Activated naive CD8-positive, alpha-beta T cell treated with anti-CD3 and anti-CD28 coated beads, Interleukin-2, amount 10 ng/mL, durations not matched to agents 7 days and 5 days (primary cell): ENCODE data around the gene FAM193B. TPM values are rescaled to one million over a fixed set of nuclear protein-coding genes. Genes with fewer than 3 reads are reported as not detected.
"Not testable (repeated sequence)": the region's sequence is repeated elsewhere in the genome, so short reads cannot be mapped to it uniquely, and the experiment has no call there.

Source experiments
- ATAC-seq: fragments of 150-1000 bp; cut with Tn5 transposase; one replicate; pipeline ENCODE4 v1.10.0; 2021; ENCODE audit warnings: low read depth, moderate library complexity
- POLR2A ChIA-PET: fragments of 350-600 bp; sonication (Branson Sonifier 250); formaldehyde crosslinking; loops from one replicate; lab custom pipeline; 2021; ENCODE audit warnings: antibody characterized with exemption; lab: Charles Lee
- DNase-seq: peaks from one replicate; pipeline ENCODE4 v3.0.0; 2021
- H3K27ac Mint-ChIP-seq: one replicate; pipeline ENCODE4 v1.8.0; 2022; ENCODE audit warnings: mild to moderate bottlenecking, mixed read lengths
- H3K27me3 Mint-ChIP-seq: one replicate; pipeline ENCODE4 v1.8.0; 2022; ENCODE audit warnings: mild to moderate bottlenecking, moderate library complexity, mixed read lengths
- H3K36me3 Mint-ChIP-seq: one replicate; pipeline ENCODE4 v1.8.0; 2021; ENCODE audit warnings: mild to moderate bottlenecking, mixed read lengths
- H3K4me1 Mint-ChIP-seq: one replicate; pipeline ENCODE4 v1.8.0; 2021; ENCODE audit warnings: mixed read lengths
- H3K4me3 Mint-ChIP-seq: one replicate; pipeline ENCODE4 v1.8.0; 2022; ENCODE audit warnings: mild to moderate bottlenecking, moderate library complexity, mixed read lengths
- H3K9me3 Mint-ChIP-seq: one replicate; pipeline ENCODE4 v1.8.0; 2021; ENCODE audit warnings: mixed read lengths
- total RNA-seq, 2 experiments: library from RNA; stranded (reverse); gene quantifications; one replicate each; pipeline ENCODE4 v1.2.3, GENCODE V29; 2021

FAM193B gene
- total RNA-seq, 2 experiments from 2014 or later = 142 to 153 TPM

DNA sequence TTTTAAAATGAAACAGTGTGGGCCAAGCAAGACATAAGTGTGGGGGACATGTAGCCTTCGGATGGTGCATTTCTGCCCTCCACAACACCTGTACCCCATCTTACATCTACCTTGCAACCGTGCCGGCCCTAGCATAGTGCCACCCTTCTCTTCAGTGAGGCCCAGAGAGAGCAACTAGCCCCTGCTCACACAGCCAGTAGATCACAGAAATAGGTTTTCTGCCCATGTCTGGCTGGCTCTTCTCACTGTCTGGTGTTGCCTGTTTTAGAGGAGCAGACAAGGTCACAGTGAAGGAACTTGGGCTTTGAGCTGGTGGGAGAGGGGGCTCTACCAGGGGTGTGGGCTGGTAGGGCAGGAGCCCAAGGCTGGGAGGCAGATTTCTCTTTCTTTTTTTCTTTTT is 68.1 kb downstream of the FAM193B start:
- no peaks in the 10 kb centered on the region for H3K27me3 Mint-ChIP-seq
- H3K9me3 Mint-ChIP-seq = no peaks in the 10 kb centered on the region
- peaks cover 6% of the 10 kb centered on the region for H3K4me1 Mint-ChIP-seq
- H3K36me3 Mint-ChIP-seq = peaks cover 22% of the 10 kb centered on the region
- ATAC-seq (no peak), DNase-seq (no peak)
- no peak overlapping the region for H3K4me3 Mint-ChIP-seq
- no peak overlapping the region for H3K27ac Mint-ChIP-seq
- POLR2A ChIA-PET = interaction anchor here (1.2 kb wide), 1 partner anchor 14 kb away, joined by 8 read pairs; no protein-coding TSS in a partner anchor

DNA sequence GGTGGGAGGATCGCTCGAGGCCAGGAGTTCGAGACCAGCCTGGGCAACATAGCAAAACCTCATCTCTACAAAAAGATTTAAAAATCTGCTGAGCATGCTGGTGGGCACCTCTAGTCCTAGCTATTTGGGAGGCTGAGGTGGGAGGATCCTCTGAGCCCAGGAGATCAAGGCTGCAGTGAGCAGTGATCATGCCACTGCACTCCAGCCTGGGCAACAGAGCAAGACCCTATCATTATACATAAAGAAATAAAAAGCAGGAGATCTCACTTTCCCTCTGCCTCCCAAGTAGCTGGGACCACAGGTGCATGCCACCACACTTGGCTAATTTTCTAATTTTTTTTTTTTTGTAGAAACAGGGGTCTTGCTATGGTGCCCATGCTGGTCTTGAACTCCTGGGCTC is 68.6 kb downstream of the FAM193B start:
- H3K36me3 Mint-ChIP-seq = peaks cover 20% of the 10 kb centered on the region
- DNase-seq, H3K27me3 Mint-ChIP-seq, H3K4me3 Mint-ChIP-seq, H3K27ac Mint-ChIP-seq, ATAC-seq, H3K4me1 Mint-ChIP-seq, H3K9me3 Mint-ChIP-seq: not testable (repeated sequence)
- POLR2A ChIA-PET = interaction anchor here (1.2 kb wide), 1 partner anchor 14 kb away, joined by 8 read pairs; no protein-coding TSS in a partner anchor

DNA sequence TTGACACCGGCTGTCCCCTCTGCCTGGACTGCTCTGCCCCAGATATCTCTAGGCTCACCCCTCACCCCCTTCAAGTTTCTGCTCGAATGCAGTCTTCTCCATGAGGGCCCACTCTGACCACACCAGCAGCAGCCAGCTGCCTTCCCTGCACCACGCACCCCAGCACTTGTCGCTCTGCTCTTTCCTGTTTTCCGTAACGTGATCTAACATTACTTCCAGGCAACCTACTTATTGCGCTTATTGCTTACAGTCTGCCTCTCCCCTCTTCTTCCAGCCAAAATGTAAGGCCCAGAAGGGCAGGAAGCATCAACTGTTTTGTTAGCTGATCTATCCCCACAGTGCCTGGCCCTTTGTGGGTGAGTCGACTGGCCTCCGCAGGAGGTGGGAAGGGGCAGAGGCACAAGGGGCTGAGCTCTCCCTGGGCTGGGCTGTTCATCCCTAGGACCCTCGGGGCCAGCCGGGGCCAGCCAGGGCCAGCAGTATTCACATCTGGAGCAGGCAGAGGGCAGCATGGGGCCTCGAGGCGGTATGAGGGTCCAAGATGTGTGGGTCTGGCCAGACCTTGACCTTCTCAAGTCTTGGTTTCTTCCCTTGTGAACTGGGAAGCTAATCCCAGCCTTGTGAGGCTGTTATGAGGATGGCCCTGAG is 69.3 kb downstream of the FAM193B start:
- Mint-ChIP-seq H3K9me3 (no peaks in the 10 kb centered on the region), H3K4me1 (peaks cover 7% of the 10 kb centered on the region), H3K36me3 (peaks cover 13% of the 10 kb centered on the region), H3K27me3 (no peaks in the 10 kb centered on the region), H3K4me3 (no peak overlapping the region), H3K27ac (peak overlapping the region; percentile 0)
- no peak for ATAC-seq
- no peak for DNase-seq
- POLR2A ChIA-PET = interaction anchor here (0.6 to 1.2 kb wide), 2 partner anchors 12 to 13 kb away, joined by 3 to 8 read pairs; no protein-coding TSS in a partner anchor

DNA sequence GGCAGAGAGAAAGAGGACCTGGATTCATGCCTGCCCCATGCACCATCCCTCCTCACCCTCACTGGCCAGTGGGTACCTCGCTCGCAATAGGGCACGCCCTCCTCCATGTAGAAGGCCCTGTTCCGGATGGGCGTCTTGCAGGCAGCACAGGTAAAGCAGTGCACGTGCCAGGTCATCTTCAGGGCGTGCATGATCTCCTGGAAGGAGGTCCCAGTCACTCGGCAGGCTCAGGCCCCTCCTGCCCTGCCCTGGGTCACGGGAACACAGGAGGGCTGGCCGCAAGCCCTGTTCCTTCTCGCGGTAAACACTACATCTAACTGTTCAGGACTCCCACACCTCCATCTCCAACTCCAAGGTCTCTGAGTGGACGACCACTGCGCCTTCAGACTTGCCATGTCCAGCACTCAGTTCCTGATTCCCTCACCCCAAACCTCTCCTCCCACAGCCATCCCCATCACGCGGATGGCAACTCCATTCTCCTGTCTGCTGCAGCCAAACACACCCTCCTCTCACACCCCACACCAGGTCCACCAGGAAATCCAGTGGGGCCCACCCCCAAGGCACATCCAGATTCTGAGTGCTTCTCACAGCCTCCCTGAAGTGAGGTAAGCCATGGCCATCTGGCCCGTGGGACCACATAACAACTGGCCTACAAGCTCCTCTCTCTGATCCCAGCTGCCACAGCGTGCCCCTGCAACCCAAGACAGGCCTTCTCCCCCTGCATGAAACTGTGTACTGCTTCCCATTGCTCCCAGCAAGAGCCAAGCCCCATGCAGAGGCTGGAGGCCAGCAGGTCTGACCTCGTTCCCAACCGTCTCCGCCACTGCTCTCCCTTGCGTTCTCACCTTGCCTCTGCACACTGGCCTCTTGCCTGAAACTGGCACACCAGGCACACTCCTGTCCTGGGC is 70.1 kb downstream of the FAM193B start:
- peaks cover 11% of the 10 kb centered on the region for H3K36me3 Mint-ChIP-seq
- POLR2A ChIA-PET = interaction anchor here (0.6 kb wide), 1 partner anchor 11 kb away, joined by 3 read pairs; no protein-coding TSS in a partner anchor
- H3K27ac Mint-ChIP-seq = peak overlapping the region; percentile 49
- no peak for DNase-seq
- H3K9me3 Mint-ChIP-seq = no peaks in the 10 kb centered on the region
- no peak for ATAC-seq
- no peak overlapping the region for H3K4me3 Mint-ChIP-seq
- no peaks in the 10 kb centered on the region for H3K27me3 Mint-ChIP-seq
- peaks cover 15% of the 10 kb centered on the region for H3K4me1 Mint-ChIP-seq

DNA sequence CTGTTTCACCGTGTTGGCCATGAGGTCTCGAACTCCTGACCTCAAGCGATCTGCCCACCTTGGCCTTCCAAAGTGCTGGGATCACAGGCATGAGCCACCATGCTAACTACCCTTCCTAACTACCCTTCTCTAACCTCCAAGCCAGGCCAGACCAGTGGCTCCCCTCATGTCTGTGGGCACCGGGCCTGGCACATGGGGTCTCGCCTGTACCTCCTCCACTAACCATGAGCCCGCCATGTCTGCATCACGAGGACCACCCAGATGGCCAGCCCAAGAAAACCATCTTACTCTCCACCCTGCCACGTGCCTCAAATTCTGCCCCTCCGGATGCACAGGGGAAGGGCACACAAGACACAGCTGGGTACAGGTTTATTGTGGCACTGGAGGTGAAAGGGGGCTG is 71.3 kb downstream of the FAM193B start:
- Mint-ChIP-seq H3K4me1 (peaks cover 27% of the 10 kb centered on the region), H3K27ac (no peak overlapping the region), H3K36me3 (peaks cover 14% of the 10 kb centered on the region), H3K27me3 (no peaks in the 10 kb centered on the region), H3K9me3 (no peaks in the 10 kb centered on the region), H3K4me3 (no peak overlapping the region)
- DNase-seq (no peak), ATAC-seq (no peak)
- POLR2A ChIA-PET = interaction anchor here (0.6 to 0.8 kb wide), 2 partner anchors 14 to 115 kb away, joined by 3 to 5 read pairs; partner anchors contain the start of gene PDLIM7

DNA sequence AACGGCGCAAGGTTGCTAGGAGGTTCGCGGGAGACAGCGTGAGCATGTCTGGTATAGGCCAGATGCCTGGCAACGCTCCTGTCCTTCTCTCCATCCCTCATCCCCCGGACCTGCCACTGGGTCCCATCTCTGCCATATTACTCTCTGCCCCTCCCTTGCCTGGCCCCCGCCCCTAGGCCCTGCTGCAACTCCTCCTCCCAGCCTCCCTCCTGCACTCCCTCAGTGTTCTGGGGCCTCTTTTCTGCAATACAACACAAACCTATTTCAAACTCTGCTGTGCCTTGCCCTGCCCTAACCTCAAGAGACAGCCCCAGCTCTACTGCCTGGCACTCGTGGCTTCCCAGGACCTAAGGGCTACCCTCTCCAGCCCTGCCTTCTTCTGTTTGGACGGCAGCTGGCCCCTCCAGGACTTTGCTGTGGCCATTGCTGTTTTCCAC is 72.0 kb downstream of the FAM193B start:
- Mint-ChIP-seq H3K36me3 (peaks cover 14% of the 10 kb centered on the region), H3K27ac (no peak overlapping the region), H3K4me1 (peaks cover 32% of the 10 kb centered on the region), H3K27me3 (no peaks in the 10 kb centered on the region), H3K4me3 (no peak overlapping the region), H3K9me3 (no peaks in the 10 kb centered on the region)
- no peak for DNase-seq
- POLR2A ChIA-PET = no interaction called here
- ATAC-seq = no peak

DNA sequence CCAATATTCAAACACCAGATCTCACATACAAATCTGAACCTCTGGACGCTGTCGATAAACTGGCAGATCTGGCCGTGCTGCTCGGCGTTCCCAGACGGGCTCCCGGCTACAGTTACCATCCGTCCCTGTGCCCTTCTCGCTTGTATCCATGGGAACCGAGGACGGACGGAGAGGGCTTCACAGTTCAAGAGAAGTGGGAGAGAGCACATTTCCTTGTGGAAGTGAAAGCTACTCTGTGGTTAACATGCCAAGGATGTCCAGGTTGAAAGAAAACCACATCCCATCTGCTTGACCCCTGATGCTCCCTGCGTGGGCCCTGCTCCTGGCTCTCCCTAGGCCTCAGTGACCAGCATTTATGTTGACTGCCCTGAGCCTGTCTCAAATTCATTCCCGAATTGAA is 74.6 kb downstream of the FAM193B start:
- peak overlapping the region; percentile 94 for H3K27ac Mint-ChIP-seq
- ATAC-seq = no peak
- H3K9me3 Mint-ChIP-seq = no peaks in the 10 kb centered on the region
- peaks cover 9% of the 10 kb centered on the region for H3K36me3 Mint-ChIP-seq
- H3K4me3 Mint-ChIP-seq = peak overlapping the region; percentile 45
- H3K4me1 Mint-ChIP-seq = peaks cover 47% of the 10 kb centered on the region
- no peak for DNase-seq
- POLR2A ChIA-PET = interaction anchor here (0.7 to 1.6 kb wide), 7 partner anchors 9 to 30 kb away, joined by 3 to 7 read pairs (median 5); partner anchors contain the start of gene PDLIM7
- H3K27me3 Mint-ChIP-seq = no peaks in the 10 kb centered on the region

DNA sequence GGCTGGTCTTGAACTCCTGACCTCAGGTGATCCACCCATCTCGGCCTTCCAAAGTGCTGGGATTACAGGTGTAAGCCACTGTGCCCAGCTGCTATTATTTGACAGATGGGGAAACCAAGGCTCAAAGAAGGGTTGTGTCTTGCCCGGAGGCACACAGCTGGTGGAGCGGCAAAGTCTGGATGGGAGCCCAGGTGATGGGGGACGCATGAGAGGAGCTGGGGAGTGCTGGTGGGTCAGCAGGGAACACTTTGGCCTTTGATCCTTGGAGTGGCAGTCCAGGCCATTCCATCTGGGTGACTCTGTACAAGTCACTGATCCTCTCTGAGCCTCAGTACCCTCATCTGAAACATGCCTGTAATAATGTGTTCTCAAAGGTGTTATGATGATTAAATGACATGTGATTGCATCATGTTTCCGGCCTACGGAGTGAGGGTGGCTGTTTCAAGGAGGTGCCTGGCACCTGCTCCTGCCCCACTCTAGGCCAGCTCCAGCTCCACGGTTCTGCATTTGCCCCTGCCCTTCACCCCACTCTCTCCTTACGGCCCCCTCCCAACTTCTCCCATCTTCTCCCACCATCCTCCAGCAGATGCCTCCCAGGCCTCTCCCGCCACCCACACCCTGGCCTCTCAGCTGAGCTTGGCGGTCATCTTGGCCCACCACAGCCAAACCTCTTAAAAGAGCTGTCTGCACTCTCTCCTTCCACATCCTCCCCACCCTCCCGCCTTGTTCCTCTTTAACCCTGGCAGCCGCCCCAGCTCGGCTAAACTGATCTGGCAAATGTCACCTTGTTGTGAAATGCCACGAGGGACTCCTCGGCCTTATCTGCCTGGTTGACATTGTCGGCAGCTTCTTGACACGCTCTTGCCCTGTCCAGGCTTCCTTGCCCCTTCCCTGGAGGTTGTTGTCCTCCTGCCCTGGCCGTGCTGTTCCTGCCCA is 75.4 kb downstream of the FAM193B start:
- POLR2A ChIA-PET = interaction anchor here (0.6 to 2.3 kb wide), 7 partner anchors 8 to 47 kb away, joined by 3 to 7 read pairs (median 5); partner anchors contain the start of gene PDLIM7
- Mint-ChIP-seq H3K36me3 (peaks cover 13% of the 10 kb centered on the region), H3K4me3 (peak overlapping the region; percentile 45), H3K27ac (peak overlapping the region; percentile 94), H3K4me1 (peaks cover 52% of the 10 kb centered on the region), H3K27me3 (no peaks in the 10 kb centered on the region), H3K9me3 (no peaks in the 10 kb centered on the region)
- DNase-seq = peak; percentile 71
- peak; percentile 82 for ATAC-seq

DNA sequence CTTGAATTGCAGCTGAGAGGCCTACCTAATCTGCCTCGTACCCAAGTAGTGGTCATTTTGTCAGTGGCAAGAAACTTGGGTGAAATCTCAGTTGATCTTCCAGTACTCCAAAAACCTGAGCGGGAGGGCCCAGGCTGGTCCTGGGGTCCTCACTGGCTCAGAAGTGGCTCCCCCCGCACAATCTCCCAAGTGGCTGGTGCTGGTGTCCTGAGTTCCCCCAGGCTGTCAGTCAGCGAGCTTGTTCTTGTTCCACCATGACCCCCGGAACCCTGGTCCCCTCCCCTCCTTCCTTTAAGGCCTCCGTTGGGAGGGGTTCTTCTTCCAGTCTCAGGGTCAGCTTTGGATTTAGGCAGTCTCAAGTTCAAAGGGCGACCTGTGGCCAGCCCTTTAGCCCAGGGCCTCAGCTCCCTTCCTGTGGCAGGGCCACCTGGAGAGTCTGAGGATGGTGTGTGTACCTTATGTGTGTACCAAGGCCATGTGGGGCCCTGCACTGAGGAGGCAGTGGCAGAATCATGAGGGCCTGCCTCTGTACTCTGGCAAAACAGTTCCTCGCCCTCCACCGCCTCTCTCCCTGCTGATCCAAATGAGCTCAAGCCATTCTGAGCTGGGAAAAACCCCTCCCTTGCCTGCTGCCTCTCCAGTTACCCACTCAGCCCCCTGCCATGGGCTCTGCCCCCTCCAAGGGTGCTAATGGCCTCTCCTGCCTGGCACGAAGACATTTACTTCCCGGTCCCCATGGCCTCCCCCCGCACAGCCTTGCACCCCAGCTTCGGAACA is 76.5 kb downstream of the FAM193B start:
- H3K4me1 Mint-ChIP-seq = peaks cover 53% of the 10 kb centered on the region
- no peaks in the 10 kb centered on the region for H3K9me3 Mint-ChIP-seq
- H3K27me3 Mint-ChIP-seq = no peaks in the 10 kb centered on the region
- peak overlapping the region; percentile 94 for H3K27ac Mint-ChIP-seq
- ATAC-seq (no peak), DNase-seq (no peak)
- H3K4me3 Mint-ChIP-seq = no peak overlapping the region
- H3K36me3 Mint-ChIP-seq = peaks cover 10% of the 10 kb centered on the region
- POLR2A ChIA-PET = interaction anchor here (0.8 to 3.1 kb wide), 7 partner anchors 8 to 46 kb away, joined by 3 to 17 read pairs (median 4); partner anchors contain the start of gene PDLIM7

DNA sequence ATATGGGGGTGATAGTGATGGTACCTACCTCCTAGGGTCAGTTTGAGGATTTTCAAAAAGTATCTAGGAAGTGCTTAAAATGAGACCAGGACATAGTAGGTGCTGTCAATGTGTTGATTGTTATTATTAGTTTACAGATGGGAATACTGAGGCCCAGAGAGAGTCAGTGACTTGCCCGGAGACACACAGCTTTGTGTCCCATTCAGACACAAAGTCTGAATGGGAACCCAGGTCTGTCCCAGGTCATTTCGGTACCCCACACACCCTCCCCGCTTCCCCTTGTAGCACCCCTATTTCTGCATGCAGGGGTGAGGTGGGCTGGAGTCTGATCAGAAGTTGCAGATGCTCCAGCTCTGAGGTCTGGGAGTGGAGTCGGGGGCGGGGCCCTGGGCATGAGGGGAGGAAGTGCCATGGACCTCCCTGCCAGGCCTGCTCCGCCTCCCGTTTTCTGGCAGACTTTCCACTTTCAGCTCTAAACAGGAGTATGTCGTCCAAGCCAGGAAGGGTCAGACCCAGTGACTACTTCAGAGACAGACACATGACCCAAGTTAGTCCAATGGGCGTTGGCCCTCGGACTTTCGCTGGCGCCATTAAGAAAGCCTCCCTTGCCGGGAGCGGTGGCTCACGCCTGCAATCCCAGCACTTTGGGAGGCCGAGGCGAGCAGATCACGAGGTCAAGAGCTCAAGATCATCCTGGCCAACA is 77.7 kb downstream of the FAM193B start:
- POLR2A ChIA-PET = interaction anchor here (1.5 to 3.1 kb wide), 3 partner anchors 13 to 21 kb away, joined by 5 to 17 read pairs (median 7); partner anchors contain the start of gene PDLIM7

More for the DNA sequence above, 77.7 kb downstream of the FAM193B start:
- ATAC-seq (no peak), DNase-seq (no peak)
- peaks cover 6% of the 10 kb centered on the region for H3K36me3 Mint-ChIP-seq
- H3K9me3 Mint-ChIP-seq = no peaks in the 10 kb centered on the region
- peak overlapping the region; percentile 81 for H3K27ac Mint-ChIP-seq
- peaks cover 53% of the 10 kb centered on the region for H3K4me1 Mint-ChIP-seq
- no peak overlapping the region for H3K4me3 Mint-ChIP-seq
- no peaks in the 10 kb centered on the region for H3K27me3 Mint-ChIP-seq
